GM21367 (cell line): Measurements from ENCODE around the gene PRKD1.

Experiments used
- ATAC-seq: cut with Tn5 transposase; IDR thresholded peaks from one replicate; pipeline ENCODE4 v1.9.1; 2021; ENCODE audit not compliant: unreplicated experiment

Gene PRKD1

DNA sequence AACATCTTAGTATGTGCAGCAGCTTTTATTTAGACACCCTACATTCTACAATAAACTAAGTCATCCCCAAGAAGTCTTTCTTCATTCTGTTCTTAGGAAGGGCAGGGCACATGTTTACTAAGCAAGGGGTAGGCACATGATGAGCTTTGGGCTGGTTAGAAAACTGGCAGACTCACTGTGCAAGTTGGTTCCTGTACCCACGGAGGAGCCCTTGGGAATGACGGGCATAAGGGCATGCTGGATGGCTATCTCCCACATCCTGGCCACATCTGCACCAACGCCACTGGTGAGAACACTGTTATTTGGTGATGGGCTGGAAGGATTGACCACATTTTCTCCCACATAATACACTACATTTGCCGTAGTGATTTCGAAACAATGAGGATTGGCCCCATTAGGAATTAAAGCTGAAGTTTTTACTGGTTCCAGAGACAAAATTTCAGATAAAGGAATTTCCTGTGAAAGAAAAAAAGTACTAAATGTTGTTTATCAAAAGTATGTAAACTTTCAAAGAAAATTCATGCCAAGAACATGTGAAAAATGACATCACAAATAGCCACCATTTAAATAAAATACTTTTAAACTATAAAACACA, 297.0 kb downstream of the PRKD1 start:
- ATAC-seq = no peak

DNA sequence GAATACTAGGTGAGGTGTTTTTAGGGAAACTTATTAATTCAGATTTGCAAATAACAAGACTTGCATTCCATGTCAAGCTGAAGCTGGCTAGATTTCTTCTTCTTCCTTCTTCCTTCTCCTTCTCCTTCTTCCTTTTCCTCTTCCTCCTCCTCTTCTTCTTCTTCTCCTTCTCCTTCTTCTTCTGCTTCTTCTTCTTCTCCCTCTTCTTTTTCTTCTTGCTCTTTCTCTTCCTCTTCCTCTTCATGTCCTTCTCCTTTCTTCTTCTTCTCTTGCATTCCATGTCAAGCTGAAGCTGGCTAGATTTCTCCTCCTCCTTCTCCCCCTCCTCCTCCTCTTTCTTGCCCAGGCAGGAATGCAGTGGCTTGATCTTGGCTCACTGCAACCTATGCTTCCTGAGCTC, 297.8 kb downstream of the PRKD1 start:
- no peak for ATAC-seq

DNA sequence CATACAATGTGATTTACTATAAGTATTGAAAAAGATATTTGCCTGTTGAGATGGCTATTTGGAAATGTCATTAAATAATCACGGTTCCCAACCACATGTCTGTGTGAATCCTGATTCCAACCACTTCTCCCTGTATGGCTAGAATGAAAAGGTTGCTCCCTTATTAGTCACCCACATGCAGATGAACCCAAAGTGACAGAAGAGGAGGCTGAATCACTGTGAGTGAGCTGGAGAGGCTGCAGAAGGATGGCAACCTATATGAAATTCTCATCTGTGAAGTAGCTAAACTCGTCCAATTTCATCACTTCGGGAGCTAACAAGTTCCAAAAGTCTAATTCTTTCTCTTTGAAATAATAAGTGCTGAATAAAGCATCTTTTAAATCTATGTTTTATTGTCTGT, 300.5 kb downstream of the PRKD1 start:
- ATAC-seq = no peak

DNA sequence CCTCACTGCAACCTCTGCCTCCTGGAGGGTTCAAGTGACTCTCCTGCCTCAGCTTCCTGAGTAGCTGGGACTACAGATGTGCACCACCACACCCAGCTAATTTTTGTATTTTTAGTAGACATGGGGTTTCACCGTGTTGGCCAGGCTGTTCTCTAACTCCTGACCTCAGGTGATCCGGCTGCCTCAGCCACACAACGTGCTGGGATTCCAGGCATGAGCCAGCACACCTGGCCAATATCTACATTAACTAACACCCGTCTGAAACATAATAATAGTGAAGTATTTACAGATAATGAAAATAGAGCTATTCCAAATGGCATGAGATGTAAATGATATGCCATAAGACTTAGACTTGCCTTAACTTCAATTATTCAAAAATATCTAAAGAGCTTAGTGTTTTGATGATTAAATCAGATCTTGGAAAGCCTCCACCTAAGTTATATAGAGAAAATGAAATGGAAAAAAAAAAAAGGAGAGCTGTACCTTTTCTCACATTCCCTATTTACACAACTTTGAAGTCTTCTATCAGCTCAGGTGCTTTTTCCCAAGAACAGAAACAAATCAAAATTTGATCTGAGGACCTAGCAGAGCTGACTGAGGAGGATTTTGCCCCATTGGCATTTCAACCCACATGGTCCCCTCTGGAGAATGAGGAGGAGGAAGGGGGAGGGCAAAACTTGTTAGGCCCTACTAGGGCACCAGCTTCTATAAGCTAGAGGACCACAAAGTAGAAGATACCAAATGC, 309.2 kb downstream of the PRKD1 start:
- ATAC-seq = no peak

DNA sequence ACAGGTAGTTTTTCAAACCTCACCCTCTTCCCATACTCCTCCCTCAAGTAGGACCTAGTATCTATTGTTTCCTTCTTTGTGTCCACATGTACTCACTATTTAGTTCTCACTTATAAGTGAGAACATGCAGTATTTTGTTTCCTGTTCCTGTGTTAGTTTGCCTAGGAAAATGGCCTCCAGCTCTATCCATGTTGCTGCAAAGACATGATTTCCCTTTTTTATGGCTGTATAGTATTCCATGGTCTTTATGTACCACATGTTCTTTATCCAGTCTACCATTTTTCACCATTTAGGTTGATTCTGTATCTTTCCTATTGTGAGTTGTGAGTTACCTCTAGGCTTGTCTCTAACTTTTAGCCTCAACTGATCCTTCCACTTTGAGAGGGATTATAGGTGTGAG, 310.7 kb downstream of the PRKD1 start:
- ATAC-seq = no peak

DNA sequence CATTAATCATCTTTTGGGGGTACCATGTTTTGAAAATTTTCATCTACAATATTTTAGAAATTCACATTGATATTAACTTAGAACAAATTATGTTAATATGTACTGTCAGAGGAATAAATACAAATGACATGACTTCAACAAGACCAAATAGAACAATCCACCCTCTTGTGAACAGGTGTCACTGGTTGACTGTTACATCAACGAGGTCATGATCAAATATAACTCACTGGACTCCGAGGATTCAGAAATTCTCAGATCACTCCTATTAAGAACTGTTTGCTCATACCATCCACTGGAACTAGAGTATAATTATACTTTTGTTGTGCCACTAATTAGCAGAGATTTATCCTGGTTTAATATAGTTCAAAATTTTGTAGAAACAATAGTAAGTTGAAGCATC, 318.8 kb downstream of the PRKD1 start:
- ATAC-seq = no peak

DNA sequence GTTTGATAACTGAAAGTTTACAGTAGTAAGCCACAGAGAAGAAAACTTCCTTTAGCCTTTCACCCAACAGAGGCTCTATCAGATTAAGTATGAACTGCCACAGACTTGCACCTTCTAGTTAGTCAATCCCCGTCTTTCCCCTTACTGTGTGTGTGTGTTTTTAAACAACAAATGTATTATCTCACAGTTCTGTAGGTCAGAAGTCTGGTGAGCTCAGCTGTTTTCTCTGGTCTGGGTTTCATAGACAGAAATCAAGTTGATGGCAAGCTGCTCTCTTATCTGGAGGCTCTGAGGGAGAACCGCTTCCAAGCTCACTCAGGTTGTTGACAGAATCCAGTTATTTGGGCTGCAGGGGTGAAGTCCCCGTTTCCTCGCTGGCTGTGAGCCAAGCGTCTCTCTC, 320.5 kb downstream of the PRKD1 start:
- no peak for ATAC-seq

DNA sequence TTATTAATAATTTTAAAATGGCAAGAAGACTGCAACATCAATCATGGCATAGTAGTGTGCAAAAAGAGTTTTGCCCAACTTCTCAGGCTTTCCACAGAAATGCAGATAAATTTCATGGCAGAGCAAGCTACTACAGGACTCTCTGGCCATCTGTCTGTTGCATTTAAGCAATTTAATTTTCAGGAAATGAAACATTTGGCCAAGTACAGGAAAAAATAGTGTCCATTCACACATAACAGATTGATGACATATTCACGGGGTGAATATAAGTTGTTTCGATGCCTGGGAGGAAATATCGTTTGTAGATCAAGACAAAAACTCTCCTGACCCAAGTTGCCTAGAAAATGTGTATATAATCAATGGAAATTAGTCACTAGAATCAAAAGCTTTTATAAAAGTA, 324.0 kb downstream of the PRKD1 start:
- no peak for ATAC-seq

DNA sequence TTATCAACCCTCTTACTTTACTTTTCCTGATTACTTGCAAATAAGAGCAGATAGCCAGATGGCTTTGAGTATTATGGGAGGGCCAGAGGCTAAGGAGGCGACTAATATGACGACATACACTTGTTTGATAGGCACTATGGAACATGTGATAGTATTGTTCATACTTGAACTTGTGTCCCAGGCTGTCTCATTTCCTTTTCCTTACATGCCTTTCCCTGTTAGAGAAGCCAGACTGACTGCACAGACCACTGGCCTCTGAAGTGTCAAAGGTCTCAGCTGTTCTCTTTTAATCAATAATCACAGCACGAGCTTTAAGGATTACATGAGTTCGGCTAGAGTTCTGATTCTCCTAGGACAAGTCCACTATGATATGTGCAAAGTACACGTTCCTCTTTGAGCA, 326.0 kb downstream of the PRKD1 start:
- ATAC-seq = no peak

DNA sequence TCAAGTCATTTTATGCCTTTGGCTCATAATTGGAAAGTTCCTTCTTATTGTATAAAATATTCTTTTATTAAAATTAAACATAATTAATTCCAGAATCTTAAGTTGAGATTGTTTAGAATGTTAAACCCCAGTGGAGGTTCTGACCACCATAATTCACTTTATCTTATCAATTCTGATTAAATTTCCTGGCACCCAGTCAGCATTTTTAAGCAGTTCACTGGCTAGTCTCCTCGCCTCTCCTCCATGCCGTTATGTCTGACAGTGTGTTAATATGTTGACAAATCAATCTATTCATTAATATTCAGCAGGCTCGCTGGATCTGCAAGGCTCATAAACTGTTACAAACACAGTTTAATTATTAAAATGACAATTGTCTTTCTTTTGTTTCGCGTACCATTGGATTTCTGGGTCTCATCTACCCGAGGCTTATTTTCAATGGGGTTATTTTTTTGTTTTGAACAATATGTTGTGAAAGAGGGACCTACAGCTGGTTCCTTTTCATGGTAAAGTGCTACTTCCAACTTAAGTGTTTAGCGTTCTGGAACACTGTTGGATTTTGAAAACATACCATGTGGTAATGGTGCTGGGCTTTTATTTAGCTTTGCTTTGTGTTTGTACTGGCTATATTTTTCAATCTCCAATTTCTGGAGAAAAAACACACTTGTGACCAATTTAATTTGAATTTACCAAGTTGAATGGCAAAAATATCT, 339.7 kb downstream of the PRKD1 start:
- ATAC-seq = no peak

DNA sequence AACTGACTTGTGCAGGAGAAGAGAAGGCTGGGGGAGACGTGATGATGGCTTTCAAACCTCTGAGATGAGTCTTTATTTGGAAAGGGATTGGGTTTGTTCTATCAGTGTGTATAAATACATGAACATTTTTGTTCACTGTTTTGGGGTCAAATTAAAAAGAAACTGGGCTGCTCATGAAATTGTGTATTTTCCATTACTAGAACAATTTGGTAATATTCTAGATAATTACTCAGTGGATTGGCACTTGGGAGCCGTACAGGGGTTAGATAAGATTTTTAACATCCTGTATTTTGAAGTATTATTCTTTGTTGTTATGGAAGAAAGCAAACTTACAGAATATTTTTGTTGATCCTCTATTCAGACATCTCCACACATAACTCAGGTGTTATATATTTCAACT, 340.6 kb downstream of the PRKD1 start:
- ATAC-seq = no peak

DNA sequence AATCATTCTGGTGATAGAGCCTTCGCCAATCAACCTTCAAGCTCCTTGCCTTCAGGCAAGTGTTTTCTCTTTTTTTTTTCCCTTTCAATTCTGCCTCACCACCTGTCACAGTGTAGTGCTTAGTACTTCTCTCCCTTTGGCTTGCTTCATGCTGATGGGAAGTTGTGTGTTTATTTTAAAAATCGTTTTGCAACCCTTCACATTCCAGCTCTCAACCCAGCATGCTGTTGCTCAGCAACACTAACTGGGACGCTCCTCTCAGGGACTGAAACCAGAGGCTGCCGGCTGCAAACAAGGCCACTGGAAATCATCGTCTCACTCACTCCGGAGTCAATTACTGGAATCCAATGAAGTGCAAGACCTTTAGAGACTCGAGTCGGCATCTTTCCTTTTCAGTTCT, 342.7 kb downstream of the PRKD1 start:
- ATAC-seq = no peak

DNA sequence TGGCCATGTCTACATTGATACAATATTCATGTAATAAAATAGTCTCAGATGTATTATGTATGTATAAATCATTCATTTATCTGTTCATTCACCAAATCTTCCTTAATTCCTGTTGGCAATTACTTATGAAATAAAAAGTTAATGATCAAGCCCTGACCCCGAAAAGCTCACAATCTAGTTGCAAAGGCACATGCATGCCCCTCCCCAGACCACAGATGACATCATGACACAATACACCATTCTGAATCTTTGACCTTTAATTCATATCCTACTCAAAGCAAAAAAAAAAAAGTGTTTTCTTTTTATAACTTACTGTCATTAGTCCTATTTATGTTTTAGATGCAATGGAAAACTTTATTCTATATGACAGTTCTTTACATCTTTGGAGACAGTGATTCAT, 346.9 kb downstream of the PRKD1 start:
- ATAC-seq = no peak

DNA sequence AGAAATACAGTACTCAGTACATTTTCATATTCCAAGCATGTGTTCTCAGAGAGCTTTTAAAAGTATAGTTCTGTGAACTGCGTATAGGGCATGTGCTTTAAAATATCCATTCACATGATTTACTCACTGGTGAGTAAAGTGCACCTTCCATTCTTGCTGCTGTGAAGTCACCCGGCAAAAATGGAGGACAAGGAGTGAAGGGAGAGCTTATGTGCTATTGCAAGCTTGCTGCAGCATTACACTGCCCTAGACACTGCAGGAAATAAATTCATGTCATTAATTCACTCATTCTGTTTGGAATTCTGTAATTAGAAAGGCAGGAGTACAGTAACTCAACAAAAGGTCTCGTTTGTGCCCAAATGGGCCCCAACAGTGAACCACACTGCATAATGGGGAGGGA, 347.8 kb downstream of the PRKD1 start:
- no peak for ATAC-seq

DNA sequence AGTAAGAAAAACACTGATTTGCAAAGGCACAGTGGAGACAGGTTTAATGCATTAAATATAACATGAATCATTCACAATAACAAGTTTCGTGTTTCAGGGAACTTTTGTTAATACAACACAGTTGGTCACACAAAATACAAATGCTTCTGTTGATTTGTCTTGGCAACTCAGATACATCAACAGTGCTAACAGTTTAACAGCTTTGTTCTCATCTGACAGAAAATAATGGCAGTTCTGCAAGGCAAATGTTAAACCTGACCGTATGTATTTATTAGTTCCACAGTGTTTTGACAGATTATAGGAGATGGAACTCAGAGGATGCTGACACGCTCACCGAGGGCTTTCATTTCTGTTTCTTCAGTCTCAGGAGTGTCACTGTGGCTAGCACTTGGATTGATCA, 350.7 kb downstream of the PRKD1 start:
- ATAC-seq = no peak

DNA sequence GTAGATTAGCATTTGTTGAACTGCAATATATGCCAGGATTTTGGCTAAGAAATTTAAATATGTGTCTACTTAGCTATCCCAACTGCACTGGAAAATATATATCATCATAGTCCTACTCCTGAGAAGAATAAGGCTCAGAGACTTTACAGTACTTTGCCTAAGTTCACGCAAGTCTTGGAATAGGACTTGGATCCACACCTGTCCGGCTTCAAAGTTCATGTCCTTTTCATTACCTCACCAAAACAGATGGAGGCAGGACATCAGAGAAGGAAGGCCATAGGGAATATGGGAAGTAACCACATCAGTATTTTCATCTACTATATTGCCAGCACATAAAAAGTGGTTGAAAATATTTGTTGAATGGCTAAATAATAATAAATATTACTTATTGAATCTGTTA, 358.5 kb downstream of the PRKD1 start:
- no peak for ATAC-seq

DNA sequence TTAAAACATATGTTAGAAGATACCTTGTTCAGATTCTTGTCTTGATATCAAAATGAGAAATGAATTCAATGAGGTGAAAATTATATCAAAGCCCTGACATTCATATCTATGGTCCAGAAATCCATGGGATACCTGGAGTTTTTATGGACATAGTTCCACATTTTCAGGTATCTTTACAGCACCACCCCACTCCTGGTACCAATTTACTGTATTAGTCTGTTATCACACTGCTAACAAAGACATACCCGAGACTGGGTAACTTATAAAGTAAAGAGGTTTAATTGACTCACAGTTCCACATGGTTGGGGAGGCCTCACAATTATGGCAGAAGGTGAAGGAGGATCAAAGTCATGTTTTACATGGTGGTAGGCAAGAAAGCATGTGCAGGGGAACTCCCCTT, 361.5 kb downstream of the PRKD1 start:
- ATAC-seq = no peak

DNA sequence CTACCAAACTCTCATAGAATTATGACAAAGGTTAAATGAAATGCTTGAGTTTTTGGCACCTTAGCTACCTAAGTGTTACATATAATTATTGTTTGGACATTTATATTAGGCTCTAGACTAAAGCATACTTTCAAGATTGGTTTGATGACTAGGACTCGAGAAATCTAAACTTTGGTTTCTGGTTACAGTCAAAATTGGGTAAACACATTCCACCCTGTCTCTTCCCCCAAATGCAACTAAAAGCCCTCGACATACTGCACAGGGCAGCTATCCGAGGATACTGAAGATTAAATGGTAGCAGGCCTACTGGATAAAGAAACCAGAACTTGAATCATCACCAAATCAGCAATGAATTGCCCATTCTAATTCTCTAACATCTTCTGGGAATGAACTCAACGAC, 369.1 kb downstream of the PRKD1 start:
- no peak for ATAC-seq

DNA sequence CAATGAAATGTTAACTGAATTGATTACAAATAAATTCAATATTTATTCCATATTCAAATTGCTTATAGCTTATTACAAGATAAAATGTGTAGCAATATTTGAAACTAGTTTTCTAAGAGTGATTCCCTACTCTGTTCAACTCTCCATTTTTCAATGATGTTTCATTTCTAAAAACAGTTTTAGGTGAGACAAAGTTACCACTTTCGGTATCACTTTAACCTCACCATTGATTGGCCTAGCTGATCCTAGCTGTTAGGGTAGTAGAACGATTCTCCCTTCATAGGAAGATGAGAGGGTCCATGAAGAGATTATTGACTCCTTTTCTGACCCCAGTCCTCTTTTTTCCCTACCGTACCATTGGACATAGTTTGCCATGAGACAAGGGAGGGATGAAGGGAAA, 373.3 kb downstream of the PRKD1 start:
- ATAC-seq = no peak

DNA sequence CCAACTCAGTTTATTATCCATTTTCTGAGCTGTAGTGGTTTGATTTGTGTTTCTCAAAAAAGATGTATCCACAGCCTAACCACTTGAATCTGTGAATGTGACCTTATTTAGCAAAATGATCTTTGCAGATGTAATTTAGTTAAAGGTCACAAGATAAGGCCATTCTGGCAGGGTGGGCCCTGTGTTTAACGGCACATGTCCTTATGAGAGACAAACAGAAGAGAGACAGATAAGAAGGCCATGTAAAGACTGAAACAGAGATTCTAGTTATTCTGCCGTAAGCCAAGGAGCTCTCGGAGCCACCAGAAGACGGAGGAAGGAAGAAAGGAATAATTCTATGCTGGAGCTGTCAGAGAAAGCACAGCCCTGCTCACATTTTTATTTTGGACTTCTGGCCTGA, 374.2 kb downstream of the PRKD1 start:
- no peak for ATAC-seq

DNA sequence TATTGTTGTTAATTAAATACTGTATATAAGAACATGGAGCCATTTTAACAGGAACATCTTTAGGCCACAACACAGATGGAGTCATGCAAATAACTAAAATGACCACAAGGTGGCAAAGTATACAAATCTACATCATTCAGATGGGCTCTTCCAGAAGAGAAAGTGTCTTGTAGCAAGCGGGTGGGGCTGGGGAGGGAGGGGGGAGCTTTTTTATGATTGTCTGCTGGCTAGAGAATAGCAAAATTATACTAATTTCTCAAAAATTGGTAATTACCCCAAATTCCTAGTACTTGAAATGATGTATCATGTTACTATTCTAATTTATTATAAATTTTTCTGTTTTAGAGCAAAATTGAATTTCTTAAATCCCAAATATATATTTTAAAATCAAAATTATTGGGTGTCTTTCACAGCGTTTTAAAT, 378.7 kb downstream of the PRKD1 start:
- ATAC-seq = no peak

DNA sequence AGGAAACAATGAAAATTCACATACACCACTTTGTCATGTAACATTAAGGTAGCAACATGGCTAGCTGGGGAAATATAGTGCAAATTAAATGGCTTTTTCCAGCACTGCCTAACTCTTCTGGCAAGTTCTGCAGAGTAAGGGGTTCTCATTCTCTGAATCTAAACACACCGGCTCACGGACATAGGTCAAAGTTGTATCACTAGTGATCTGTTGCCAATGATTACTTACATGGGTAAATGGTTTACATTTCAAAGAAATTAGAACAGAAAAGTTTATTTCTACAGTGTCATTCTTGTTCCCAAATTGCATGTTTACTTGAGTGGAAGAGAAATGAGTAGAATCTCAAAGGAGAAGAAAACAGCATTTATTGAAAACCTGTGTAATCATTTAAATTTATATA, 381.9 kb downstream of the PRKD1 start:
- no peak for ATAC-seq
